HepG2 (cell line): ENCODE measurements around the gene TMPO. TPM values are rescaled to one million over a fixed set of nuclear protein-coding genes. Genes with fewer than 3 reads are reported as not detected.
A peak's percentile ranks its signal among the peaks of the same experiment; 100 is the strongest.

Experiments used
- CSRNP1 ChIP-seq: sonication (generic); formaldehyde crosslinking; IDR thresholded peaks from 2 replicates; pipeline ENCODE4 v1.8.1; 2023; ENCODE audit warnings: mild to moderate bottlenecking, missing genetic modification reagents
- LCORL ChIP-seq, 2 experiments: fragments of 450-650 bp in 1 of 2; sonication (generic) in 1 of 2; formaldehyde crosslinking in 1 of 2; IDR thresholded peaks; 2 replicates each; pipeline versions ENCODE4 v1.5.0 to v1.6.1; 2017 to 2020; ENCODE audit warnings: antibody characterized with exemption in 1 of 2, missing genetic modification reagents in 1 of 2
- MLXIP ChIP-seq: sonication (generic); formaldehyde crosslinking; IDR thresholded peaks from 2 replicates; pipeline ENCODE4 v1.9.0; 2021; ENCODE audit warnings: missing genetic modification reagents, borderline replicate concordance
- NR2C2 ChIP-seq: sonication (generic); formaldehyde crosslinking; IDR thresholded peaks from 2 replicates; pipeline ENCODE4 v1.4.0; 2020; ENCODE audit warnings: missing genetic modification reagents, mild to moderate bottlenecking, moderate library complexity, borderline replicate concordance
- REXO4 ChIP-seq: sonication (generic); formaldehyde crosslinking; IDR thresholded peaks from 2 replicates; pipeline ENCODE4 v1.8.0; 2022; ENCODE audit warnings: missing genetic modification reagents, mild to moderate bottlenecking, borderline replicate concordance
- SALL2 ChIP-seq: sonication (generic); formaldehyde crosslinking; IDR thresholded peaks from 2 replicates; pipeline ENCODE4 v1.8.1; 2023; ENCODE audit warnings: mild to moderate bottlenecking, missing genetic modification reagents, inconsistent platforms
- ZBTB44 ChIP-seq: sonication (generic); formaldehyde crosslinking; IDR thresholded peaks from 2 replicates; pipeline ENCODE4 v1.4.0; 2020; ENCODE audit warnings: missing genetic modification reagents
- ZFP41 ChIP-seq: sonication (generic); formaldehyde crosslinking; IDR thresholded peaks from 2 replicates; pipeline ENCODE4 v1.4.0; 2020; ENCODE audit warnings: mild to moderate bottlenecking, missing genetic modification reagents, borderline replicate concordance
- ZFX ChIP-seq: sonication (generic); formaldehyde crosslinking; IDR thresholded peaks from 2 replicates; pipeline ENCODE4 v1.4.0; 2020; ENCODE audit warnings: mild to moderate bottlenecking, low read depth, missing genetic modification reagents, moderate library complexity
- ZNF367 ChIP-seq: sonication (generic); formaldehyde crosslinking; IDR thresholded peaks from 2 replicates; pipeline ENCODE4 v1.4.0; 2020; ENCODE audit warnings: missing genetic modification reagents, borderline replicate concordance
- ZNF451 ChIP-seq: sonication (generic); formaldehyde crosslinking; IDR thresholded peaks from 2 replicates; pipeline ENCODE4 v1.5.0; 2020; ENCODE audit warnings: mild to moderate bottlenecking, missing genetic modification reagents
- ZNF563 ChIP-seq: sonication (generic); formaldehyde crosslinking; IDR thresholded peaks from 2 replicates; pipeline ENCODE4 v1.8.0; 2022; ENCODE audit warnings: mild to moderate bottlenecking, moderate library complexity, missing genetic modification reagents
- polyA plus RNA-seq, 8 experiments: library from polyadenylated mRNA; depleted of rRNA in 3 of 8; stranded (reverse) in 7 of 8; unstranded in 1 of 8; fragments of >200 nt; fragmentation: Illumina TruSeq in 4 of 8; extraction: Trizol in 4 of 8; gene quantifications; 2 replicates each; pipeline versions ENCODE4 v1.2.1 to v1.2.3, GENCODE V29; 2011 to 2016; ENCODE audit warnings: low read depth in 4 of 8, missing spikeins in 1 of 8, mixed read lengths in 1 of 8; ENCODE audit not compliant: insufficient read depth in 1 of 8
- total RNA-seq, 5 experiments: library from RNA; depleted of rRNA; stranded (reverse); fragments of >200 nt; fragmentation: Illumina TruSeq; extraction: Trizol; gene quantifications; 2 replicates each; pipeline ENCODE4 v1.2.3, GENCODE V29; 2016; ENCODE audit warnings: low read depth in 1 of 5
- TF ChIP-seq, protein P1 (sequence below): sonication (generic); formaldehyde crosslinking; IDR thresholded peaks from 2 replicates; pipeline ENCODE4 v1.8.0; 2022; ENCODE audit warnings: missing genetic modification reagents, mild to moderate bottlenecking, inconsistent platforms, borderline replicate concordance
- TF ChIP-seq, protein P2 (sequence below): IDR thresholded peaks from 2 replicates; pipeline ENCODE4 v1.4.0; 2020; ENCODE audit warnings: mild to moderate bottlenecking, missing genetic modification reagents

The TMPO gene
- total and polyA plus RNA-seq, 2 of the 13 experiments (the other 11 are each of a cell fraction or from before 2014, with no cell fraction given), result 24.2 to 167 TPM

DNA sequence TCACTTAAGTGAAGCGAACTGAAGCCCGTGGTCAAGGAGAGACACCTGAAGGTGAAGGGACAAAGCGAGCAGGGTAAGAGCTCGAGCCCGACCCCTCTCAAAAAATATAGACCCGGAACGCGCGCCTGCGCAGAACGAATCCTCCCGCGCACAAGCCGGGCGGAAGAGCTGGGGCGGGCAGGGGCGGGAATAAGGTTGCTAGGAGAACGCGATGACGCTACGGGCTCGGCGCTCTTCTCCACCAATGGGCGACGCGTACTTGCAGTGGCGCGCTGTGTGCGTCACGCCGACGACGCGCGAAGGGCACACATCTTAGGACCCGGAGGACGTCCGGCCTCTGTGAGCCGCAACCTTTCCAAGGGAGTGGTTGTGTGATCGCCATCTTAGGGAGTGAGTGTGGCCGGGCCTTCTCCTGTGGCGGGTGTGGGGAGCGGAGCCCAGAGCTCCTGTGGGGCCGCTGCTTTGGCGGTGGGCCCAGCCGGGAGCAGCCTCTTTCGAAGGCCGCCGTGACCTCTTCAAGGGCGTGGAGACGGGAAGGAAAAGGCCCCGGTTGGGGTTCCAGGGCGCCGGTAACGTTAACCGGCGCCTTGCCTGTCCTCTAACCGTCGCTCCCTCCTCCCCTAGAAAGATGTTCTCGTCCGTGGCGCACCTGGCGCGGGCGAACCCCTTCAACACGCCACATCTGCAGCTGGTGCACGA is 78.1 kb downstream of the TMPO start, which contains the start of gene SLC25A3 (continued):
- TF ChIP-seq ZFP41 (no peak), ZBTB44 (no peak), MLXIP (CRISPR knock-in tag) (no peak), NR2C2 (CRISPR knock-in tag) (peak; percentile 37; the same call in 1 of the 2 replicates), CSRNP1 (peak; percentile 78; the same call in 1 of the 2 replicates), ZNF563 (CRISPR knock-in tag) (peak; percentile 85), ZFX (CRISPR knock-in tag) (peak; percentile 99), LCORL (IDR thresholded peaks at IDR 0.05) (no peak), LCORL (CRISPR knock-in tag; IDR thresholded peaks at IDR 0.05) (peak; percentile 25), REXO4 (CRISPR knock-in tag) (no peak), ZNF451 (CRISPR knock-in tag) (no peak), ZNF367 (CRISPR knock-in tag) (0 out of 2 replicates have a peak, but pooled peaks have one; percentile 10), SALL2 (CRISPR knock-in tag) (peak; percentile 96)
- TF ChIP-seq, protein P1, sequence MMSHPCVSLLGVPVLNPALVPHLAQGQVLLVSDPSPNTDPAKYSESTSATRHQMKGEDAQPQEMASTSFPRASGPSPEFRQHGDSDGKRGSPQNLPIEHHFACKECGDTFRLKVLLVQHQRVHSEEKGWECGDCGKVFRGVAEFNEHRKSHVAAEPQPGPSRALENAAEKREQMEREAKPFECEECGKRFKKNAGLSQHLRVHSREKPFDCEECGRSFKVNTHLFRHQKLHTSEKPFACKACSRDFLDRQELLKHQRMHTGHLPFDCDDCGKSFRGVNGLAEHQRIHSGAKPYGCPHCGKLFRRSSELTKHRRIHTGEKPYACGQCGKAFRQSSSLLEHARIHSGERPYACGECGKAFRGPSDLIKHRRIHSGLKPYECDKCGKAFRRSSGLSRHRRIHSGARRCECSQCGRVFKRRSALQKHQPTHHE (CRISPR knock-in tag), result no peak
- TF ChIP-seq, protein P2, sequence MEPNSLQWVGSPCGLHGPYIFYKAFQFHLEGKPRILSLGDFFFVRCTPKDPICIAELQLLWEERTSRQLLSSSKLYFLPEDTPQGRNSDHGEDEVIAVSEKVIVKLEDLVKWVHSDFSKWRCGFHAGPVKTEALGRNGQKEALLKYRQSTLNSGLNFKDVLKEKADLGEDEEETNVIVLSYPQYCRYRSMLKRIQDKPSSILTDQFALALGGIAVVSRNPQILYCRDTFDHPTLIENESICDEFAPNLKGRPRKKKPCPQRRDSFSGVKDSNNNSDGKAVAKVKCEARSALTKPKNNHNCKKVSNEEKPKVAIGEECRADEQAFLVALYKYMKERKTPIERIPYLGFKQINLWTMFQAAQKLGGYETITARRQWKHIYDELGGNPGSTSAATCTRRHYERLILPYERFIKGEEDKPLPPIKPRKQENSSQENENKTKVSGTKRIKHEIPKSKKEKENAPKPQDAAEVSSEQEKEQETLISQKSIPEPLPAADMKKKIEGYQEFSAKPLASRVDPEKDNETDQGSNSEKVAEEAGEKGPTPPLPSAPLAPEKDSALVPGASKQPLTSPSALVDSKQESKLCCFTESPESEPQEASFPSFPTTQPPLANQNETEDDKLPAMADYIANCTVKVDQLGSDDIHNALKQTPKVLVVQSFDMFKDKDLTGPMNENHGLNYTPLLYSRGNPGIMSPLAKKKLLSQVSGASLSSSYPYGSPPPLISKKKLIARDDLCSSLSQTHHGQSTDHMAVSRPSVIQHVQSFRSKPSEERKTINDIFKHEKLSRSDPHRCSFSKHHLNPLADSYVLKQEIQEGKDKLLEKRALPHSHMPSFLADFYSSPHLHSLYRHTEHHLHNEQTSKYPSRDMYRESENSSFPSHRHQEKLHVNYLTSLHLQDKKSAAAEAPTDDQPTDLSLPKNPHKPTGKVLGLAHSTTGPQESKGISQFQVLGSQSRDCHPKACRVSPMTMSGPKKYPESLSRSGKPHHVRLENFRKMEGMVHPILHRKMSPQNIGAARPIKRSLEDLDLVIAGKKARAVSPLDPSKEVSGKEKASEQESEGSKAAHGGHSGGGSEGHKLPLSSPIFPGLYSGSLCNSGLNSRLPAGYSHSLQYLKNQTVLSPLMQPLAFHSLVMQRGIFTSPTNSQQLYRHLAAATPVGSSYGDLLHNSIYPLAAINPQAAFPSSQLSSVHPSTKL (CRISPR knock-in tag), result peak; percentile 51
